ENCODE measurements around the gene SPRR4. TPM values are rescaled to one million over a fixed set of nuclear protein-coding genes. Genes with fewer than 3 reads are reported as not detected.
"Not testable (repeated sequence)": the region's sequence is repeated elsewhere in the genome, so short reads cannot be mapped to it uniquely, and the experiment has no call there.

The SPRR4 gene
- total RNA-seq, 1 donor from 2014 or later: not detected

DNA sequence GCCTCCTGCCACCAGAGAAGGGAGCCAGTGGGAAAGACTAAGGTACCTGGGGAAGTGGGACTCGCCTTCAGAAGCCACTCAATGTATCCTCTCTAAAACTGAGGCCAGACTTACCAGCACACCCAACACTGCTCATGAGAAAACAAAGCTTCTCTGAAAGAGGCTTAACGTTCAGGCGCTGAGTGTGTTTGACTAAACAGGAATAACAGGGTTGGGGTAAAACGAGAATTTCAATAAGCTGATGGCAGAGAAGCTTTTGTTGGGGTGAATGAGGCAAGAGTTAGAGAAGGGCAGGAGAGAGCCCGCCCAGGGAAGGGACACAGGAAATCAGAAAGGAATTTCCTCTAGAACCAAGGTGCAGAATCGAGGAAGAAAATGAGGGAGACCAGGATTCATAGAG is 29.4 kb downstream of the SPRR4 start:
- H3K27ac Mint-ChIP-seq: no peak overlapping the region
- DNase-seq (ENCODE audit: low spot score): no peak
- peaks cover 2% of the 10 kb centered on the region for H3K27me3 Mint-ChIP-seq (ENCODE audit: insufficient read depth)
- intact Hi-C loops (cut with micrococcal nuclease): no loop called here
- H3K4me3 Mint-ChIP-seq: no peak overlapping the region
- H3K9me3 Mint-ChIP-seq: no peaks in the 10 kb centered on the region
- no peaks in the 10 kb centered on the region for H3K36me3 Mint-ChIP-seq (ENCODE audit: low read depth)
- H3K4me1 Mint-ChIP-seq (ENCODE audit: low read depth): no peaks in the 10 kb centered on the region

DNA sequence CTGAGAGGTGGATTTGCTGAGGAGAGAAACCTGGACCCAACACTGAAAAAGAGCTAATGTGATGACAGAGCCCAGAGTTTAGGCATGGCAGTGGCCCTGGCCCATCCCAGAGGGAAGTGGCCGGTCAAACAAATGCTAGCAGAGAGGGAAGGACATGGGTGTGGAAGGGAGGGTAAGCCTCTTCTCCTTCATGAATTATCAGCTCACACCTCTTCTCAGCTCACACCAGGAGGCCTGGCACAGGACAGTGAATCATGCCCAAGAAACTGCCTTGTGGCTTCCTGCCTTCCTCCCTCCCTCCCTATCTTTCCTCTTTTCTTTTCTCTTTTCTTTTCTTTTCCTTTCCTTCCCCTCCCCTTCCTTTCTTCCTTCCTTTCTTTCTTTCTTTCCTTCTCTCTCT is 29.8 kb downstream of the SPRR4 start:
- intact Hi-C loops (cut with micrococcal nuclease): no loop called here
- Mint-ChIP-seq H3K4me3 (no peak overlapping the region), H3K9me3 (no peaks in the 10 kb centered on the region), H3K36me3 (ENCODE audit: low read depth) (no peaks in the 10 kb centered on the region), H3K4me1 (ENCODE audit: low read depth) (no peaks in the 10 kb centered on the region), H3K27me3 (ENCODE audit: insufficient read depth) (peaks cover 2% of the 10 kb centered on the region), H3K27ac (no peak overlapping the region)
- DNase-seq (ENCODE audit: low spot score): no peak

DNA sequence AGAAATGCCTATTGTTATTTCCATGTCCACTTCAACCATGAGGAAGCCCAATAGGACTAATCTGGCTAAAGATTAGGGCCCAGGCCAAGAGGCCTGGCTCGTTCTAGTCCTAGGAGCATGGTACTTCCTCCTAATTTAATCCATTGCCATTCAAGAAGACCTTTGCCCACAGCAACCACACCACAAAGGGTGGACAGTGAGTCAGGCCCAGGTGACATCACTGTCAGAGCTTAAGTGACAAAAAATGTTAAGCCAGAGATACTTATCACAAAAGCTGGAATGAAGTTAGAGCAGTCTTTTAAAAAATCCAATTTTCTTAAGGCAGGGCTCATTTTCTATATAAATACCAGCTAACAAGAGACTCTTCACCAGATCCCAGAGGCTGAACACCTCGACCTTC is 30.9 kb downstream of the SPRR4 start, which contains the start of gene SPRR3:
SPRR3 (plus strand) TSS at position 368 of the 400 bp plus-strand sequence. CDS start 1,272 bp downstream, outside the sequence.
- no peak within 1 kb of the TSS for H3K27ac Mint-ChIP-seq
- no peaks in the 10 kb centered on the region for H3K4me1 Mint-ChIP-seq (ENCODE audit: low read depth)
- intact Hi-C loops (cut with micrococcal nuclease): no loop called here
- H3K27me3 Mint-ChIP-seq (ENCODE audit: insufficient read depth): peaks cover 2% of the 10 kb centered on the region
- no peaks in the 10 kb centered on the region for H3K9me3 Mint-ChIP-seq
- no peak for DNase-seq (ENCODE audit: low spot score)
- no peaks in the 10 kb centered on the region for H3K36me3 Mint-ChIP-seq (ENCODE audit: low read depth)
- no peak within 1 kb of the TSS for H3K4me3 Mint-ChIP-seq

DNA sequence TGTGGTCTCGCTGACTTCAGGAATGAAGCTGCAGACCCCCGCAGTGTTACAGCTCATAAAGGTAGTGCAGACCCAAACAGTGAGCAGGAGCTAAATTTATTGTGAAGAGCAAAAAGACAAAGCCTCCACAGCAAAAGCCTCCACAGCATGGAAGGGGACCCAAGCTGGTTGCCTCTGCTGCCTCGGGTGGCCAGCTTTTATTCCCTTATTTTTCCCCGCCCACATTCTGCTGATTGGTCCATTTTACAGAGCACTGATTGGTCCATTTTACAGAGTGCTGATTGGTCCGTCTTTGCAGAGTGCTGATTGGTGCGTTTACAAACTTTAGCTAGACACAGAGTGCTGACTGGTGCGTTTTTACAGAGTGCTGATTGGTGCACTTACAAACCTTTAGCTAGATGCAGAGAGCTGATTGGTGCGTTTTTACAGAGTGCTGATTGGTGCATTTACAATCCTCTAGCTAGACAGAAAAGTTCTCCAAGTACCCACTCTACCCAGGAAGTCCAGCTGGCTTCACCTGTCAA is 40.8 kb downstream of the SPRR4 start:
- H3K4me3 Mint-ChIP-seq; H3K4me1 Mint-ChIP-seq (ENCODE audit: low read depth); H3K36me3 Mint-ChIP-seq (ENCODE audit: low read depth); DNase-seq (ENCODE audit: low spot score); H3K9me3 Mint-ChIP-seq; H3K27ac Mint-ChIP-seq; H3K27me3 Mint-ChIP-seq (ENCODE audit: insufficient read depth); intact Hi-C loops (cut with micrococcal nuclease): not testable (repeated sequence)

DNA sequence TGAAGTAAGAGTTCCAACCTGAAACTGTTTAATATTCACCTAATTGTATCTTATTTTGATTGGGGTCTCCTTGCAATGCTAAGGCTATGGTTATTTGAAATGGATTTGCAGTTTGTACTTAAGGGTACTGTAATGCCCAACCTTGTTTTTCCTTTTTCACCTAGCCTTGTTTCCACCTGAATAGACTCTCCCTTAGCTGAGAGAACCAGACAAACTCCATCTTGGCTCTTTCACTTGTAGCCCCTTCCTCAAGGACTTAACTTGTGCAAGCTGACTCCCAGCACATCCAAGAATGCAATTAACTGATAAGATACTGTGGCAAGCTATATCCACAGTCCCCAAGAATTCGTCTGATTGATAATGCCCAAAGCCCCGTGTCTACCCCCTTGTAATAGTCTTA is 51.4 kb downstream of the SPRR4 start:
- intact Hi-C loops (cut with micrococcal nuclease); H3K4me1 Mint-ChIP-seq (ENCODE audit: low read depth); DNase-seq (ENCODE audit: low spot score); H3K36me3 Mint-ChIP-seq (ENCODE audit: low read depth); H3K27me3 Mint-ChIP-seq (ENCODE audit: insufficient read depth); H3K4me3 Mint-ChIP-seq; H3K9me3 Mint-ChIP-seq; H3K27ac Mint-ChIP-seq: not testable (repeated sequence)

Other genes starting within 250 kb of the SPRR4 start
- not detected in 2 replicates for gene KPRP, start 212.6 kb upstream of the SPRR4 start, total RNA-seq
- gene LCE1F, start 195.5 kb upstream of the SPRR4 start, total RNA-seq: not detected in 2 replicates
- gene LCE1E, start 184.4 kb upstream of the SPRR4 start, total RNA-seq: not detected in 2 replicates
- gene LCE1D, start 173.9 kb upstream of the SPRR4 start, total RNA-seq: not detected in 2 replicates
- gene LCE1C, start 164.0 kb upstream of the SPRR4 start, total RNA-seq: not detected in 2 replicates
- gene LCE1B, start 158.7 kb upstream of the SPRR4 start, total RNA-seq: not detected in 2 replicates
- not detected in 2 replicates for gene LCE1A, start 143.2 kb upstream of the SPRR4 start, total RNA-seq
- not detected in 2 replicates for gene LCE6A, start 127.8 kb upstream of the SPRR4 start, total RNA-seq
- not detected in 2 replicates for gene LCE7A, start 110.7 kb upstream of the SPRR4 start, total RNA-seq
- gene SMCP, start 92.3 kb upstream of the SPRR4 start, total RNA-seq: not detected in 2 replicates
- not detected in 2 replicates for gene IVL, start 62.1 kb upstream of the SPRR4 start, total RNA-seq
- gene SPRR5, start 23.4 kb upstream of the SPRR4 start, total RNA-seq: not detected in 2 replicates
- not detected in 2 replicates for gene SPRR1A, start 13.4 kb downstream of the SPRR4 start, total RNA-seq
- gene SPRR3, start 31.1 kb downstream of the SPRR4 start, total RNA-seq: not detected in 2 replicates
- not detected in 2 replicates for gene SPRR1B, start 60.6 kb downstream of the SPRR4 start, total RNA-seq
- gene SPRR2D, start 70.5 kb downstream of the SPRR4 start, total RNA-seq: not detected in 2 replicates
- not detected in 2 replicates for gene SPRR2A, start 86.9 kb downstream of the SPRR4 start, total RNA-seq
- gene SPRR2B, start 101.0 kb downstream of the SPRR4 start, total RNA-seq: not detected in 2 replicates
- gene SPRR2E, start 123.9 kb downstream of the SPRR4 start, total RNA-seq: not detected in 2 replicates
- gene SPRR2F, start 142.9 kb downstream of the SPRR4 start, total RNA-seq: not detected in 2 replicates
- not detected in 2 replicates for gene SPRR2G, start 180.2 kb downstream of the SPRR4 start, total RNA-seq
- gene LELP1, start 232.8 kb downstream of the SPRR4 start, total RNA-seq: not detected in 2 replicates
- gene PRR9, start 246.9 kb downstream of the SPRR4 start, total RNA-seq: not detected in 2 replicates